GM19240 (cell line): ENCODE measurements around the gene SCN5A.

ENCODE experiments used
- DNase-seq: peaks from one replicate; pipeline ENCODE4 v3.0.0; 2011; ENCODE audit warnings: low spot score; ENCODE audit not compliant: insufficient read length

SCN5A gene

GRCh38 chr3:38647217-38647970, 2.1 kb downstream of the SCN5A start:
- no peak for DNase-seq

GRCh38 chr3:38646630-38647029, 2.9 kb downstream of the SCN5A start:
- DNase-seq: no peak

GRCh38 chr3:38646062-38646461, 3.4 kb downstream of the SCN5A start:
- no peak for DNase-seq

GRCh38 chr3:38645601-38646000, 3.9 kb downstream of the SCN5A start:
- DNase-seq: no peak

GRCh38 chr3:38645076-38645475, 4.4 kb downstream of the SCN5A start:
- DNase-seq: no peak

GRCh38 chr3:38644662-38645053, 4.8 kb downstream of the SCN5A start:
- DNase-seq: no peak

- no peak for DNase-seq
Measured at GRCh38 chr3:38644016-38644661, 5.3 kb downstream of the SCN5A start.

GRCh38 chr3:38643592-38643991, 5.9 kb downstream of the SCN5A start:
- DNase-seq: no peak

- no peak for DNase-seq
Measured at GRCh38 chr3:38643090-38643489, 6.4 kb downstream of the SCN5A start.

GRCh38 chr3:38641461-38642110, 7.9 kb downstream of the SCN5A start:
- no peak for DNase-seq

GRCh38 chr3:38640661-38641452, 8.6 kb downstream of the SCN5A start:
- no peak for DNase-seq

GRCh38 chr3:38638354-38638753, 11.1 kb downstream of the SCN5A start:
- DNase-seq: no peak

- DNase-seq: no peak
Measured at GRCh38 chr3:38637906-38638305, 11.6 kb downstream of the SCN5A start.

- DNase-seq: no peak
Measured at GRCh38 chr3:38636881-38637280, 12.6 kb downstream of the SCN5A start.

- DNase-seq: no peak
Measured at GRCh38 chr3:38636464-38636863, 13.0 kb downstream of the SCN5A start.

- no peak for DNase-seq
Measured at GRCh38 chr3:38634111-38634510, 15.4 kb downstream of the SCN5A start.

GRCh38 chr3:38632989-38633388, 16.5 kb downstream of the SCN5A start:
- no peak for DNase-seq

- no peak for DNase-seq
Measured at GRCh38 chr3:38630606-38631005, 18.9 kb downstream of the SCN5A start.

GRCh38 chr3:38630070-38630469, 19.4 kb downstream of the SCN5A start:
- no peak for DNase-seq

- no peak for DNase-seq
Measured at GRCh38 chr3:38628835-38629234, 20.7 kb downstream of the SCN5A start.

GRCh38 chr3:38627956-38628355, 21.5 kb downstream of the SCN5A start:
- no peak for DNase-seq

GRCh38 chr3:38626171-38626570, 23.3 kb downstream of the SCN5A start:
- DNase-seq: no peak
